GM21360 (cell line): Measurements from ENCODE around the gene BRINP2.
"Not testable (repeated sequence)": the region's sequence is repeated elsewhere in the genome, so short reads cannot be mapped to it uniquely, and the experiment has no call there.

Source experiments
- ATAC-seq: cut with Tn5 transposase; IDR thresholded peaks from one replicate; pipeline ENCODE4 v1.9.1; 2021; ENCODE audit warnings: mild to moderate bottlenecking, moderate library complexity; ENCODE audit not compliant: unreplicated experiment

Gene BRINP2

GRCh38 chr1:177309880-177310279 lies 139.1 kb downstream of the BRINP2 start:
- ATAC-seq = no peak

- ATAC-seq = no peak
These were observed 139.6 kb downstream of the BRINP2 start for GRCh38 chr1:177310326-177310725.

GRCh38 chr1:177311111-177311510 lies 140.4 kb downstream of the BRINP2 start:
- ATAC-seq = no peak

DNA sequence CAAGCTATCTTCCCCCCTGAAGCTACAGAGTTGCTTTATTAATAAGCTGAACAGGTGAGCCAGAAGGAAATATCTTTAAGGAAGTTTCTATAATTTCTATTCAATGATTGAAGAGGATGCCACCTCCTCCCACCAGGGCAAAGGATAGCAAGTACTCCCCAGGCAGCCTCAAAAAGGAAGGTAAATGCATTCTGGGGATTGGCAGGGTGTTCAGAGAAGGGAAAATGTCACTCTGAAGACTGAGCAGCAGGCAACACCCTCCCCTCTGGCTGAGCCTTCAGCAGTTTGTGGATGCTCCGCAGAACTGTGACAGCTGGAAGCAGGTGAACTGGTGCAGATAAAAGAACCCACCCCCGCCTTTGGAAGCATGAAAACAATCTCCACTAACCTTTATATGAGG lies 140.8 kb downstream of the BRINP2 start:
- ATAC-seq = no peak

DNA sequence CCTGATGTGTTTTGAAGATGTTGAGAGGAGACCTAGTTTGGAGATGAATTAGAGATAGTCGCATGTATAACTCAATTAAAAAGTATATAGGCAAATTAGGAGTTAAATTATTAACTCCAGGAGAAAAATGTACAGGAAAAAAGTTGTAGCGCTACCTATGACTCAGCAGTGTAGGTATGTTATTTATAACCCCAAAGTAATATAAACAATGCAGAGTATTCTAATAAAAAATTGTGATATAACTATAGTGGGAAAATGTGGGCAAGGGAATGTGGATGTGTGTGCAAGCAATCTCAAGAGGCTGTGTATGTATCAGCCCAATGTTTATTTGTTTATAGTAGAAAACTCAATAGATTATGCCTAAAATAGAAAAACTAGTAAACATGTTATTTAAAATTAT lies 144.5 kb downstream of the BRINP2 start:
- ATAC-seq = no peak

DNA sequence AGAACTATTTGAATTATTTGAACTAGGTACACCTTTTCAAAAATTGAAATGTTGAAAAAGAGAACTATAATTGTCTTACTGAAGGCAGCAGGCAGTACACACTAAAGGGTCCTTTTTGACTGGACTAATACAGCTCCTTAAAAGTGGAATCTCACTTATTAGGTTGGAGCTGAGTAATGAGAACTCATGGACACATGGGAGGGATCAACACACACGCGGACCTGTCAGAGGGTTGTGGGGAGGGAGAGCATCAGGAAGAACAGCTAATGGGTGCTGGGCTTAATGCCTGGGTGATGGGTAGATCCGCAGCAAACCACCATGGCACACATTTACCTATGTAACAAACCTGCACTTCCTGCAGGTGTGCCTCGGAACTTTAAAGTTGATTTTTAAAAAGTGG lies 145.0 kb downstream of the BRINP2 start:
- no peak for ATAC-seq

- ATAC-seq = not testable (repeated sequence)
These were observed 150.7 kb downstream of the BRINP2 start for GRCh38 chr1:177321434-177321833.

DNA sequence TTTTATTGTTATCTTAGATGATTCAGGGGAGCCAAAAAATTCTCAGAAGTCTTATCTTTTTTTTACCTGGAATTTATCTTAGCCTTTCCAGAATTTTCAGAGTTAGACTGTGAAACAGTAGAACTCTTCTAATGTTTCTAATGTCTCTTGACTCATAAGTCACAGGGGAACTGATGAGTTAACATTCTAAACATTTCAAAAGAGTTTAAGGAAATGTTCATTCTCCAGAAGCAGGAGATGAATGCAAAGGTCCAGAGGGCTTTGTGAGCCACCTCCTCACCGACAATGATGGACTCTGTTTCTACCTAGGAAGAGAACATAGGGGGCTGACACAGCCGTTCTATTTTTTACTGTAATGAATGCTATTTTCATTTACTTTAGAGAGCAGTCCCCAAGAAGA lies 157.5 kb downstream of the BRINP2 start:
- ATAC-seq = no peak

DNA sequence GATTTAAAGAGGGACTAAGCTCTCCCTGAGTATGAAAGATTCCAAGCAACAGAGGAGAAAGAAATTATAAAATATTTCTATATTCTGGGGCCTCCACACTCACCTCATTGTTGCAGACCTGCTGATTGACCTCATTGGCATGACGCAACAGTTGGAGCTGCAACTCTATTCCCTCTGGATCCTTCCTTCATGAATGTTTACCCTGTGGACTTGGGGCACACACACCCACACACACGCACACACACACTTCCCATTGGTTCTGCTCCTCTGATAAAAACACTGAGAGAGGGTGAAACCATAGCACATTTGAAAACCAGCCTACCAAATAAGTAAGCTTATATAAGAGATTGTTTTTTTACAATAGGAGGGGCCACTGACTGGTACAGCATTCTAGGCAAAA lies 159.1 kb downstream of the BRINP2 start:
- no peak for ATAC-seq
